A172 (cell line): ENCODE data around the gene DOCK6. TPM values are rescaled to one million over a fixed set of nuclear protein-coding genes. Genes with fewer than 3 reads are reported as not detected.
A peak's percentile ranks its signal among the peaks of the same experiment; 100 is the strongest.

Experiments used
- DNase-seq: peaks from one replicate; pipeline ENCODE4 v3.0.0-alpha.2; 2015; ENCODE audit warnings: low spot score
- total RNA-seq: library from RNA; depleted of rRNA; stranded (reverse); fragments of >200 nt; shearing (Covaris generic); gene quantifications from 2 replicates; pipeline ENCODE4 v1.2.3, GENCODE V29; 2014

DOCK6 gene
- total RNA-seq, 1 experiment from 2014 or later, result 4.4 TPM

DNA sequence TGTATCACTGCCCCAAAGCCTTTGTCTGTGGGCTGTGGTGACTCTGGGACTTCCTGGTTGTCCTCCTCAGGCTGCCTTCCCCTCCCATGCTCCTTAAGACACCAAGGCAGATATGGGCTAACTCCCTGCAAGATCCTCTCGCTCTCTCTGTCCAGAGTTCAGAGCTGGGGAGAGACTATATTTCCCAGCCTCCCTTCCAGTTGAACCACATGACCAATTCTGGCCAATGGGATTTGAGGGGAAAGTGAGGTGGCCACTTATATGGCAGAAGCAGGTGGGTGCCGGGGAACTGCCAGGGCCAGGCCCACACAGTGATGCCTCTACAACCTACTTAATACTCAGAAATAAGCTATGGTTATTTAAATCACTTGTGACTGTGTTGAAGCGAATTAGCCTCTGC lies 39.1 kb downstream of the DOCK6 start:
- DNase-seq, result no peak

DNA sequence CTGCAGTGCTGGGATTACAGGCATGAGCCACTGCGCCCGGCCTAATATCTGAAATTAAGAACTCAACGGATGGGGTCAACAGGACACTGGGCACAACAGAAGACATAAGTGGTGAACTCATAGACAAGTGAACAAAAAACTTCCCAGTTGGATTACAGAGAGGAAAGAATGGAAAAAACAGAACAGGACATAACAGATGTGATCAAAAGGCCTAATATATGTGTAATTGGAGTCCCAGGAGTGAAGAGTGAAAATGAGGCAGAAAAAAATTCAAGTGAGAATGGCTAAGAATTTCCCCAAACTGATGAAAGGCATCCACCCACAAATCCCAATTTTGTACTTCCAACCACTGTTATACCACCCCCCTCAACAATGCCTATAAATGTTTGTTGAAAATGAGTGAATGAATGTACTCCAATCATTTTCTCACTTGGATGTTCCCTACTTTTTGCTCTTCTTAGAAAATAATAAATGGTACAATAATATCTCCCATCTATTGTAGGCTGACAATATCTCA lies 41.2 kb downstream of the DOCK6 start:
- no peak for DNase-seq

DNA sequence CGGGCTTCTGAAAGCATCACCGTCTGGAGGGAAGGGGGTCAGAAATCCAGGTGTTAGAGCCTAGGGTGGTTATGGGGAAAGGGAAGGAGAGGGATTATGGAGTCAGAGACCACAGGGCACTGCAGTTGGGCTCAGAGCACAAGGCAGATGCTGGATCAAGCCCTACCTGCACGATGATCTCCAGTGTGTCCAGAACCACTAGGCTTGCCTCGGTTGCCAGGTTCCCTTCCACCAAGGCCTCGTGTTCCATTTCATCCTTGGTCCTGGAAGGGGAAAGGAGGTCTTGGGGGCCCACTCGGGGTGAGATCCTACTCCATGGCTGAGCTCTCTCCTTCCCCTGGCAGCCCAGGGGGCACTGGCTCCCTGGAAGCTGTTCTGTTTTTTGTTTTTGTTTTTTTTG lies 47.9 kb downstream of the DOCK6 start:
- no peak for DNase-seq

DNA sequence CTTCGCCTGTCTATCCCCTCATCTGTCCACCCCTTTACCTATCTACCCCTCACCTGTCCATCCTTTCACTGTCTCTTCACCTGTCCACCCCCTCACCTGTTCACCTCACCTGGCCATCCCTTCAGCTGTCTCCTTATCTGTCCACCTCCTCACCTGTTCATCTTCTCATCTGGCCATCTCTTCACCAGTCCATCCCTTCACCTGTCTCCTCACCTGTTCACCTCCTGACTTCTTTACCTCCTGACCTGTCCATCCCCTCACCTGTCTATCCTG lies 51.7 kb downstream of the DOCK6 start:
- no peak for DNase-seq

DNA sequence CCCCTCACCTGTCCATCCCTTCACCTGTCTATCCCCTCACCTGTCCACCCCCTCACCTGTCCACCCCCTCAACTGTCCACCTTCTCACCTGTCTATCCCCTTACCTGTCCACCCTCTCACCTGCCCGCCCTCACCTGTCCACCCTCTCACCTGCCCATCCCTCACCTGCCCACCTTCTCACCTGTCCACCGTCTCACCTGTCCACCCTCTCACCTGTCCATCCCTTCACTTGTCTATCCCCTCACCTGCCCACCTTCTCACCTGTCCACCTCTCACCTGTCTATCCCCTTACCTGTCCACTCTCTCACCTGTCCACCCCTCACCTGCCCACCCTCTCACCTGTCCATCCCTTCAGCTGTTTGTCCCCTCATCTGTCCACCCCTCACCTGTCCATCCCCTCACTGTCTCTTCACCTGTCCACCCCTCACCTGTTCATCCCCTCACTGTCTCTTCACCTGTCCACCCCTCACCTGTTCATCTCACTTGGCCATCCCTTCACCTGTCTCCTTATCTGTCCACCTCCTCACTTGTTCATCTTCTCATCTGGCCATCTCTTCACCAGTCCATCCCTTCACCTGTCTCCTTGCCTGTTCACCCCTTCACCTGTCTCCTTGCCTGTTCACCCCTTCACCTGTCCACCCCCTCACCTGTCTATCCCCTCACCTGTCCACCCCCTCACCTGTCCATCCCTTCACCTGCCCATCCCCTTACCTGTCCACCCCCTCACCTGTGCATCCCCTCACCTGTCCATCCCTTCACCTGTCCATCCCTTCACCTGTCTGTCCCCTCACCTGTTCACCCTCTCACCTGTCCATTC lies 52.3 kb downstream of the DOCK6 start:
- no peak for DNase-seq

DNA sequence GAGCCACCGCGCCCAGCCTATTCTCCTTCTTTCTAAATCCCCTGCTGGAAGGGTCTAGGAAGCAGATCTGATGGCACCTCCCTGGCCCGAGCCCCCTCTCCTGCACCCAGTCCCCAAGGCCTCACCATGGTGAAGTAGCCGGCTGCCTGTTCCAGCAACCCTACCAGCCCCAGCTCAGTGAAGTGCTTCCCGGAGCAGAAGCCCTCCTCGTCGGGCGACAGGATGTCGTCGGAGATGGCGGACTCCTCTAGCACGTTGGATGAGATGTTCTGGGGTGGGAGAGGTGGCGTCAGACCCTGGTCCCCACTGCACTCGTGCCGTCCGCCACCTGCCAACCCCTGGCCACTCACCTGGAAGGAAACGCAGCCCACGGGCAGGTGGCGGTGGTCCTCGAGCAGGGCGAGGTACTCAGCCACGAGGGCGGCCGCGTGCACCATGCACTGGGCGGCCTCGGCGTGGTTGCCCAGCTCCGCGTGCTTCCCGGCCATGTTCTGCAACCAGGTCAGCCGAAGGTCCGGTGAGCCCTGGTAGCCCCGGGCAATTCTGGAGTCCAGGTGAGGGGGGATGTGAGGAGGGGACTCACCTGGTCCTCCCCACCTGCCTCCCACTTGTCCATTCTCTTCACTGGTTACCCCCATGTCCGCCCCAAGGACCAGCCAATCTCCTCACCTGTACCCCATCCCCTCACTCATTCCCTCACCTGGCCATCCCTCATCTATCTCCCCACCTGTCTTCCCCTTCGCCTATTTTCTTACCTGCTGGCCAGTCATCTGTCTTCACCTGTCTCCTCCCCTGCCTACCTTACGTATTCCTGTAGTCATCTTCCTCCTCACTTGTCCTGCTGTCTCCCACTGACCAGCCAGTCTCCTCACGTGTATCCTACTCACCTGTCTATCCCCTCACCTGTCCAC lies 53.5 kb downstream of the DOCK6 start:
- no peak for DNase-seq

DNA sequence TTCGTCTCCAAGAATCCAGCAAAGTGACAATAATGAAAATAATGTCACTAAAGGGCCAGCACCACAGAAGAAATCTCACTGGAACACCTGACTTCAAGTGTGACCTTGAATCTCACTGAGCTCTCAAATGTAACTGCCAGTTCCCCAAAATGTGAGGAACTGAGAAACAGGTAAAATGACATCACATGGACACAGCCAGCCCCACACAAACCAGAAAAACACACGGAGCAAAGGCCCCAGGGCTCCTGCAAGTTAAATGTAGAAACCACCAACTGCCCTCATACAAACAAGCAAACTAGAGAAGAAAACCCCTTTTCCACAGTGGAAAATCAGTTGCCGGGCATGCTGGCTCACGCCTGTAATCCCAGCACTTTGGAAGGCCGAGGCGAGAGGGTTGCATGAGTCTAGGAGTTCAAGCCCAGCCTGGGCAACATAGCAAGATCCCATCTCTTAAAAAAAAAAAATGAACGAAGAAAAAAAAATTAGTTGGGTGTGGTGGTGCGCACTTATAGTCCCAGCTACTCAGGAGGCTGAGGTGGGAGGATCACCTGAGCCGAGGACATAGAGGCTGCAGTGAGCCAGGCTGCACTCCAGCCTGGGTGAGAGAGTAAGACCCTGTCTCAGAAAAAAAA lies 56.3 kb downstream of the DOCK6 start:
- DNase-seq, result no peak

DNA sequence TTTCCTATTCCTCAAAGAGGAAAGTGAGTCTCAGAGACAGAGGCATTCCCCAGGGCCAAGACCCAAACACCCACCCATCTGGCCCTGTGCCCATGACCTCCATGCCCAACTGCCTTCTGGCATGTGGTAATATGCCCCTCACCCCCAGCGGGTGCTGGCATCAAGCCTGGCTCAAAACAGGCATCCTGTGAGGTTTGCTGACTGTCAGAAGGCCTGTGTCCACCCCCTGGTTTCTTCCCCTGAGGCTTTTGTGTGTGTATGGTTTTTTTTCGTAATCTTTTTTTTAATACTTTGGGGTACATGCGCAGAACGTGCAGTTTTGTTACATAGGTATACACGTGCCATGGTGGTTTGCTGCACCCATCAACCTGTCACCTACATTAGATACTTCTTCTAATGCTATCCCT lies 57.4 kb downstream of the DOCK6 start:
- peak; percentile 49 for DNase-seq

DNA sequence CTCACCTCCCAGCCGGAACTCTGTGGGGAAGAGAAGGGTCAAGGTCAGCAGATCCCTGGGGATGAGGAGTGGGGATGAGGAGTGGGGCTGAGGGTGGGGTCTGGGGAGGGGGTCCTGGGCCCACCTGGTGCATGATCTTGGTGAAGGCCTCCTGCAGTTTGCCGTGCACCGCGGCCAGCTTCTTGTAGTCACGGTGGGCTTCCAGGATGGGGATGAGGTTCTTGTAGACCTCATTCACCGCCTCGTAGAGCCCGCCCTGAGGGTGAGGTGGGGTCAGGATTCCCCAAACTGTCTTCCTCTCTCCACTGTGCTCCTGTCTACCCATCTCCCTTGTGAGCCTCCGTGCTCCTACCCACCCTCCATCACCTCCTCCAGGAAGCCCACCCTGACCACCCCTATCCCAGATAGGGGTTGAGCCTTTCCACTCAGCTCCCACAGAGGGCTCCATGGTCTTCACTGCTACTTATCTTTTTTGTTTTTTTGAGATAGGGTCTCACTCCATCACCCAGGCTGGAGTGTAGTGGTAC lies 58.2 kb downstream of the DOCK6 start:
- no peak for DNase-seq

DNA sequence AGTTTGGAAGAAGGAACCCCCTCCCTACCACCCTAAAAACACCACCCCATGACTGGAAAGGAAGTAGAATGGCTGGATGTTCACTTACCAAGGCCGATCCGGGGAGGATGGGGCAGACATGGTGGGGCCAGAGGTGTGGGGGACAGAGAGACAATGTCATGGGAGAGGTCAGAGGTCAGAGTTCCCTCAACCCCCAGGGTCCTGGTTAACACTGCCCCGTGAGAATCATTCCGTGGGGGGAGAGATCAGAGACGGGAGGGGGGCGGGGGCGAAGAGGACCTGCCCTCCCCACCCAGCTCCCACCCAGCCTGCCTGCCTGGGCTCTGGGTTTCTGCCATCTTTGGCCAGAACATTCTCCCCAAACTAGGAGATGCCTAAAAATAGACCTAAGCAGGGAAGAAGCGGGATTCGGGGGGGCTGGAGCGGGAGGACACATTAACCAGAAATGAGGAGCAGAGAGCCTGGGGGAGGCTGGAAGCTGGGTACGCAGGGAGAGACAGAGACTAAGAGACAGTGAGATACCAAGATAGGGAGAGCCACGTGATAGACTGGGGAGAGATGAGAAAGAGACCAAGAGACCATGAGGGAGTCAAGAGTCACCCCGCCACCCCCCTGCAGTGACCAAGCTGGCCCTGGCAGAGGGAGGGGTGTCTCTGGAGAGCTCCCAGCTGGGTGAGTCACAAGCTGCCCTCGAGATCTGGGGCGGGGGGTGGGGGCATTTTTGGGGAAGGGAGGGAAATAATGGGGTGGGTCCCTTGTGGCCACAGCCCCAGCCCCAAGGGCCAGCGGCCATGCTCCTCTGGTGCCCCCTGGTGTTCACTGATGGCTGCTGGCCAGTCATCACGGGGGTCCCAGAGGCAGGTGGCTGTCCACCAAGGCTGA lies 58.9 kb downstream of the DOCK6 start:
- peak; percentile 96 for DNase-seq

DNA sequence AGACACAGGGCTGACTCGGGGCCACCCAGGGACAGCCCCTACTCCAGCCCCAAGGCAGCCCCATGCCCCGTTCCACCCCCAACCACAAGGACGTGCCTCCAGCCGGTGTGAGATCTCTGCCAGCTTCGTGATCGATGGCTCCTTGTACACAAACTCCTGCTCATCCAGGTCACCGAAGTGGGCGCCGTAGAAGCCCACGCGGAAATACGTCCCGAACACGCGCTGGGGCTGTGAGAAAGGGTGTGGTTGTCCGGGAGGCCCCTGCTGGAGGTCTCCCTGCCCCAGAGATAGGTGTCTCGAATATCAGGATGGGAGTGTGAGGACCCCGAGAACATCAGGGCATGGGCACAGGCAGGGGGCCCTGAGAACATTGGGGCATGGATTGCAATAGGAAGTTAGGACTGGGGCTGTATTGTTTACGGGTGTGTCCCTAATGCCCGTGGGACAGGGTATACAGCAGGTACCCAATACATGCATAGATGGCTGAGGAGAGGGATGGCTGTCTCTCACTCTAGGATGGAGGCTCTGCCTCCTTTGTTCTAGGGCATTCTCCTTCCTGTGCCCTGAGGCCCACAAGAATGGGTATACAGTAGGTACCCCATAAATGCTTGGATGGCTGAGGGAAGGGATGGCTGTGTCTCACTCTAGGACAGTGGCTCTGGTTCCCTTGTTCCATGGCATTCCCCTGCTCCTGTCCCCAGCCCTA lies 59.7 kb downstream of the DOCK6 start:
- no peak for DNase-seq

DNA sequence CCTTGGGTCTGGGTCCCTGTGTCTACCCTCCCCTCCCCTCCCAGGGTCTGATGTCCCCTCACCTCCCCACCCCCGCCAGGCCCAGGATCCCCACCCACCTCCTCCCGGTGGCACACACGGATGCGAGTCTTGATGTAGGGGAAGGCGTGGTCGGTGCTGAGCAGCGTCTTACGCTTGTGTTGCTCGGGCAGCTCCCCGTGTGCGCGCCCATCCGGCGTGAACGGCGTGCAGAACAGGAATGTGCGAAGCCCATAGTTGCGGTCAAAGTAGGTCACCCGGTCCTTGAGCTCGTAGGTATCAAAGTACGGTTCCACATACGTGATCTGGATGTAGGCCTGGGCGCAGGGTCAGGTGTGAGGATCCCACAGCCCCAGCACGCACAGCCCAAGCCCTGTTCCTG lies 60.5 kb downstream of the DOCK6 start:
- no peak for DNase-seq

DNA sequence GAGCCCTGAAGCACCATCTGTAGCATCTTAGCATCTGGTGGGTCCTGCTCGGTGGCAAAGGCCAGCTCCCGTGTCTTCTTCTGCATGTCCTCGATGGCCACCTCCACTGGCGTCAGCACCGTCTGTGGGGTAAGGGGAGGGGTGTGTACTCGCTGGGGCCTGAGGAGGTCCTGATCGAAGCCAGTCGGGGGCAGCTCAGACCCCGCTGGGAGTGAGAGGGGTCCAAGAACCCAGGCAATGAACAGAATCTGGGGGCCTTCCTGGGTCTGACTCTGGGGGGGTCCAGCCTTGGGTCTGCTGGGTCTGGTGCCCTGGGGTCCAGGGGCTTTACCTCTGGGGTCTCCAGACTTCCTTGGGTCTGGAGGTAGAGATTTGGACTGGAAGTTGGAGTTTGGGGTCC lies 61.4 kb downstream of the DOCK6 start:
- DNase-seq, result no peak

DNA sequence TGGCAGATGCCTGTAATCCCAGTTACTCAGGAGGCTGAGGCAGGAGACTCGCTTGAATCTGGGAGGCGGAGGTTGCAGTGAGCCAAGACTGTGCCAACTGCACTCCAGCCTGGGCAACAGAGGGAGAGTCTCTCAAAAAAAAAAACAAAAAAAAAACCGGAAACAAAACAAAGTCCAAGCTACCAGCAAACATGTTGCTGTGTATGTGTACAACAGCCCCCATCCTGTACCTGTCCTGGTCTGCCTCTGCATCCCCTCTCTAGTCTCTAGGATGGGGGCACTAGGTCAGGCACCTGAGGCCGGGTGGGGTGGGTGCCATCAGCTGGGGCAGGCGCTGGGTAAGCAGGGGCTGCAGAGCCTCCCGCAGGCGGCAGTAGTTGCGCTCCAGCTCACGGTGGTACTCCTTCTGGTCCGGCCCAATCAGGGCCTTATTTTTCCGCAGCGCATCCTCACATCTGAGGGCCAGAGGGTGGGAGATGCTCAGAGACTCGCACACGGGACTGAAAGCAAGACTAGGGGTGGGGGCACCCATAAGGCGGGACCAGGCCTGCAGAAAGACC lies 62.2 kb downstream of the DOCK6 start:
- no peak for DNase-seq

DNA sequence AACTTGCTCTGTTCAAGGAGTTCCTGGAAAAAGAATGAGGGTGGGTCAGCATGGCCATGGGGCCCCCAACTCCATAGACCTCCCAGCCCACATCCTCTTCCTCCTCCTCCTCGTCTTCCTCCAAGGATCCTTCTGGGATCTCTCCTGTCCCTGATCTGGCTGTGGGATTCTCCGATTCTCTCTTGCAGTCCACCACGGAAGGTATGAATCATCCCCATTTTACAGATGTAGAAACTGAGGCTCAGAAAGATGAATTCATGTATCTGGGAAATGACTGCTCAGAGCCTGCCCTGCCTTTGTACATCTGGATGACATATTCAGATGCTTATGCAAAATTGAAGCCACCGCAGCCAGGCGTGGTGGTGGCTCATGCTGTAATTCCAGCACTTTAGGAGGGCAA lies 62.8 kb downstream of the DOCK6 start:
- no peak for DNase-seq

DNA sequence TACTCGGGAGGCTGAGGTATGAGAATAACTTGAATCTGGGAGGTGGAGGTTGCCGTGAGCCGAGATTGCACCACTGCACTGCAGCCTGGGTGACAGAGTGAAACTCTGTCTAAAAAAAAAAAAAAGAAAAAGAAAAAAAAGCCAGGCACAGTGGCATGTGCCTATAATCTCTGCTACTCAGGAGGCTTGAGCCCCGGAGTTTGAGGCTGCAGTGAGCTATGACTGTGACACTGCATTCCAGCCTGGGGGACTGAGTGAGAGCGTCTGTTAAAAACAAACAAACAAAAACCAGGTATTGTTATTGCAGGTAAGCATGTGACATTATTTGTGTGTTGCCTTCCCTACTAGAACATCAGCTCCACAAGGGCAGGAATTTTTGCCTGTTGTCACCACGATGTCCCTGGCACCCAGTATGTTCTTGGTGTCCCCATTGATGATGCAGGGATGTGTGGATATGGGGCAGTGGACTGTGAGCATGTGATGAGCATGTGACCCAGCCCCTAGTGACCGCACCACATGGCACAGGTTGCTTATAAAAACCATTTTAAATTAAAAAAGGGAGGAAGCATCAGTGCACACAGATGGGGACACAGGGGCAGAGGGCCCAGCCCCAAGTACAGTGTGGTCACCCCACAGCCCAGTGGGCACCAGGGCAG lies 63.4 kb downstream of the DOCK6 start:
- no peak for DNase-seq

DNA sequence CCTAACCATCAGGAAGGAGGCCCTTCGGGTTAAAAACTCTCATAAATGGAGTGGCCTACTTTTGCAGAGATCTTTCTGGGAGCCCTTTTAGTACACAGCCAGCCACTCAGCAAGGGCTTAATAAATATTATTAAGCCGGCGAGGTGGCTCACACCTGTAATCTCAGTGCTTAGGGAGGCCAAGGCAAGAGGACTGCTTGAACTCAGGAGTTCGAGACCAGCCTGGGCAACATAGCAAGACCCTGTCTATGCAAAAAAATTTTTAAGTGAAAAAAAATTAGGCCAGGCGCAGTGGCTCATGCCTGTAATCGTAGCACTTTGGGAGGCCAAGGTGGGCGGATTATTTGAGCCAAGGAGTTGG lies 64.2 kb downstream of the DOCK6 start:
- DNase-seq, result no peak

DNA sequence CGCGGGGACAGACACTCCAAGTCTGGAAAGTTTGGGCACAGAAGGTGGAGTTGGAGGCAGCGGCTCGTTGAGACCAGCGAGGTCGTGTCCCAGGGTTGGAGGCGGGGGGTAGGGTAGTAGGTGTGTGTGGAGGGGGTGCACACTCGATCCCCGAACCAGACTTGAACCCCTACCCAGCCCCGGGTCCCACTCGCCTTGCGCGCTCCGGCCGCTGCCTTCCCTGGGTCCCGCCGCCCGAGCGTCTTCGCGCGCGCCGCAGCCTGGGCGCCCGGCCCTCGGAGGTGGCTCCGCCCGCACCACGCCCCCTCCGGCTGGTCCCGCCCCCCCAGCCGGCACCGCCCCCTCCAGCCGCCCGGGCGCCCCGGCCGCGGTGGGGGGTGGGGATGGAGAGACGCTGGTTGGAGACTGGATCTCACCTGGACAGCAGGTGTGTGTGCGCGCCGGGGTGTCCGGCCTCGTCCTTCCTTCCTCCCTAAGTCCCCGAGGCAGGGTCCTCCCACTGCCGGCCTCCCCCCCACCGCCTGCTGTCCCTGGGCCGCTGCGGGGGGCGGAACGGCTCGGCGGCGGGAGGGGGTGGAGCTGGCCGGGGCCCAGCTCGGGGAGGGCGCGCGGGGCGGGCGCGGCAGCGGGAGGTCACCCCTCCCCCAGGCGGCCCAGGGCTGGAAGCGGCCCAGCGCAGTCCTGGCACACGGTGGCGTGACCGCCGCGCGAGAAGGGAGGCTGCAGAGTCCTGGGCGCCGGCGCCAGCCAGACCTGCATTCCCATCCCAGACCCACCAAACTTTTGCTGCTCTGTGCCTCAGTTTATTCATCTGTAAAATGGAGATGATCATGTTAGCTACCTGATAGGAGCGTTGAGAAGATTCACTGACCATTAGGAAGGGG lies 64.8 kb downstream of the DOCK6 start, which contains the start of gene KANK2:
TSS of gene KANK2 (minus strand) at position 255 of the 884 bp plus-strand sequence. CDS start 3,034 bp downstream, outside the sequence.
- peak; percentile 60 for DNase-seq
